BE2C (cell line): ENCODE measurements around the gene MYBPC3.

Source experiments
- DNase-seq: peaks from one replicate; pipeline ENCODE4 v3.0.0-alpha.2; 2020
- H3K27me3 ChIP-seq: fragments of 250-450 bp; sonication (Bioruptor Pico); 2 replicates; pipeline ENCODE4 v1.5.1; 2020; ENCODE audit warnings: mild to moderate bottlenecking
- H3K36me3 ChIP-seq: fragments of 250-450 bp; sonication (Bioruptor Pico); 2 replicates; pipeline ENCODE4 v1.5.1; 2020; ENCODE audit warnings: mild to moderate bottlenecking
- H3K4me1 ChIP-seq: fragments of 250-450 bp; sonication (Bioruptor Pico); 2 replicates; pipeline ENCODE4 v1.5.1; 2020
- H3K4me3 ChIP-seq: 2 replicates; pipeline ENCODE4 v1.5.1; 2011; ENCODE audit warnings: low read depth, low read length
- H3K9me3 ChIP-seq: fragments of 250-450 bp; sonication (Bioruptor Pico); 2 replicates; pipeline ENCODE4 v1.5.1; 2020
- TF ChIP-seq, protein P1 (sequence below): IDR thresholded peaks from 2 replicates; pipeline ENCODE4 v1.5.1; 2012; ENCODE audit warnings: mild to moderate bottlenecking, low read depth, low read length

The MYBPC3 gene

DNA sequence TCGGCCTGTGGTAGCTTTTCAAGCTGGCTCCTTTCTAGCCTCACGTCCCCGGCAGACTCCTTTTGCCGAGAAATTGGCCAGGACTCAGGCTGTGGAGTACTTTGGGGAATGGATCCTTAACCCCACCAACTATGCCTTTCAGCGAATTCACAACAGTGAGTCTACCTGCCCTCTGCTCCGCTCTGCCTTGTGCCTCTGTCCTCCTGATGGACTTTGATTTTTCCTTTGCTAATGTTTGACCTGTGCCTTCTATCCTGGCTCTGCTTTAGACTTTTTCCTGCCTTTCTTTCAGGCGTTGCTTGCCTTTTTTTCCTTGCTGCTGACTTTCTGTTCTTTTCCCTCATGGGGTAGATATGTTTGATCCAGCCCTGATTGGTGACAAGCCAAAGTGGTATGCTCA is 70.0 kb downstream of the MYBPC3 start:
- Histone ChIP-seq H3K9me3 (no peaks in the 10 kb centered on the region), H3K4me3 (no peak overlapping the region), H3K27me3 (no peaks in the 10 kb centered on the region), H3K36me3 (peaks cover 15% of the 10 kb centered on the region), H3K4me1 (no peaks in the 10 kb centered on the region)
- TF ChIP-seq, protein P1, sequence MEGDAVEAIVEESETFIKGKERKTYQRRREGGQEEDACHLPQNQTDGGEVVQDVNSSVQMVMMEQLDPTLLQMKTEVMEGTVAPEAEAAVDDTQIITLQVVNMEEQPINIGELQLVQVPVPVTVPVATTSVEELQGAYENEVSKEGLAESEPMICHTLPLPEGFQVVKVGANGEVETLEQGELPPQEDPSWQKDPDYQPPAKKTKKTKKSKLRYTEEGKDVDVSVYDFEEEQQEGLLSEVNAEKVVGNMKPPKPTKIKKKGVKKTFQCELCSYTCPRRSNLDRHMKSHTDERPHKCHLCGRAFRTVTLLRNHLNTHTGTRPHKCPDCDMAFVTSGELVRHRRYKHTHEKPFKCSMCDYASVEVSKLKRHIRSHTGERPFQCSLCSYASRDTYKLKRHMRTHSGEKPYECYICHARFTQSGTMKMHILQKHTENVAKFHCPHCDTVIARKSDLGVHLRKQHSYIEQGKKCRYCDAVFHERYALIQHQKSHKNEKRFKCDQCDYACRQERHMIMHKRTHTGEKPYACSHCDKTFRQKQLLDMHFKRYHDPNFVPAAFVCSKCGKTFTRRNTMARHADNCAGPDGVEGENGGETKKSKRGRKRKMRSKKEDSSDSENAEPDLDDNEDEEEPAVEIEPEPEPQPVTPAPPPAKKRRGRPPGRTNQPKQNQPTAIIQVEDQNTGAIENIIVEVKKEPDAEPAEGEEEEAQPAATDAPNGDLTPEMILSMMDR: no peak
- no peak for DNase-seq
